Measurements from ENCODE around the gene STPG3.
"Not testable (repeated sequence)": the region's sequence is repeated elsewhere in the genome, so short reads cannot be mapped to it uniquely, and the experiment has no call there.

The STPG3 gene

DNA sequence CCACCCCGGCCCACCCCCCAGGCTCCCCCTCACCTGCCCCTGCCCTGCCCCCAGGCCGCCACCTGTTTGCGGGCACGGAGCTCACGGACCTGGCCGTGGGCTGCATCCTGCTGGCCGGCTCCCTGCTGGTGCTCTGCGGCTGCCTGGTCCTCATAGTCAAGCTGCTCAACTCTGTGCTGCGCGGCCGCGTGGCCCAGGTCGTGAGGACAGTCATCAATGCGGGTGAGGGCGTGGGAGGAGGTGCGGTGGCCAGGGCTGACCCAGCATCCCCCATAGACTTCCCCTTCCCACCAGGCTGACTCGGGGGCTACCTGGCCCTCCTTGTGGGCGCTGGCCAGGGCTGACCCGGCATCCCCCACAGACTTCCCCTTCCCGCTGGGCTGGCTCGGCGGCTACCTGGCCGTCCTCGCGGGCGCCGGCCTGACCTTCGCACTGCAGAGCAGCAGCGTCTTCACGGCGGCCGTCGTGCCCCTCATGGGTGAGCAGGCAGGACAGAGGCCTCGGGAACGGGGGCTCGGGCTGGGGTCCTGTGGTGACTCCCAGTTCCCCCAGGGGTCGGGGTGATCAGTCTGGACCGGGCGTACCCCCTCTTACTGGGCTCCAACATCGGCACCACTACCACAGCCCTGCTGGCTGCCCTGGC is 16.9 kb upstream of the STPG3 start:
- no peak for DNase-seq

DNA sequence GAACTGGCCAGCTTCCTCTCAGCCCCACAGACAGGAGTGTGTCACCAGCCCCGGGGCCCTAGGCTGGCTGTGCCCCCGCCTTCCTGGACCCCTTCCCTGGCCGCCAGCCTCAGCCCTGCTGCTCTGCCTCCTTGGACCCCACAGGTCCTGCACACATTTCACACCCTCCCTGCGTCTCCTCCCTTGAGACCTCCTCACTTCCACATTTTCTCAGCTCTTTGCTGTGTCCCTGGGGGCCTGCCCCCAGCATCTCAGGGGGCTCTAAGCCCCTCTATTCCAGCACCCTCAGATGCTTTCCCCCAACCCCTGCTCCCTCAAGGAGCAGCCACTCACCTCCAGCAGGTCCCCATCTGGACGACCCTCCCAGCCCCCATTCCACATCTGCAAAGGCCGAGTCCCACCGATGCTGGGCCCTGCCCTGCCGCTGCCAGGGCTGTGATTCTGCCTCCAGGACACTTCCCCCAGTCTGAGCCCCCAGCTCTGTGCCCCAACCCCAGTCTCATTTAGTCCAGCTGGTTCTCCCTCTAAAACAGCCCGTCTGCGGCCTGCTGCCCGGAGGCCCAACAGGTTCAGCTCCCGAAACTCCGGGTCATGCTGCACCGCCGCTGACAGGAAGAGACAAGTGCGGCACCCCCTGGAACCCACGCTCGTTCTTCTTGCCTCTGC is 16.2 kb upstream of the STPG3 start:
- DNase-seq: no peak

GRCh38 chr9:137235424-137236237 is 15.5 kb upstream of the STPG3 start:
- DNase-seq: no peak

DNA sequence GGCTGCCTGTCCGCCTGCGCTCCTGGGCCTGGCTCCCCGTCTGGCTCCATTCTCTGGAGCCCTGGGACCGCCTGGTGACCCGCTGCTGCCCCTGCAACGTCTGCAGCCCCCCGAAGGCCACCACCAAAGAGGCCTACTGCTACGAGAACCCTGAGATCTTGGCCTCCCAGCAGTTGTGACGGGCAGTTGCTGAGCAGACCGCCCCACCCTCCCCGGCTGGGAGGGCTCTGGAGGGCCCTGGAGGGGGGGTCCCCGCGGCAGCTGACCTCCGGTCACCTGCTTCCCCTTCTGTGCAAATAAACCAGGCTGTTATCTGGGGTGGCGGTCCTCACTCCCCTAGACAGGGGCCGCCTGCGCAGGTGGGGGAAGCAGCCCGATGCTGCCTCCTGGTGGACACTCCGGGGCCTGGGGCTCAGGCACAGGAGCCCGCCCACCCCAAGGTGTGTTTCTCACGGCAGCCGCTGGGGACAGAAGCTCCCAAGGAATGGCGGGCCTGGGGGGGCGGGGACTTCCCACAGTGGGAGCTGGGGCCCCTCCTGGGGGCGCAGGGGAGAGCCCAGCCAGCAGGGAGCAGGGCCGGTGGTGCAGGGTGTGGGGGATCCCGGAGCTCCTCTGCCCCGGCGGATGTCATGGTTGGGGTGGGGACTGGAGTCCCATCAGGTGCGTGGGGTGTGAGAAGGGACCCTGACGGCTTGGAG is 14.7 kb upstream of the STPG3 start:
- peak; percentile 35 for DNase-seq

DNA sequence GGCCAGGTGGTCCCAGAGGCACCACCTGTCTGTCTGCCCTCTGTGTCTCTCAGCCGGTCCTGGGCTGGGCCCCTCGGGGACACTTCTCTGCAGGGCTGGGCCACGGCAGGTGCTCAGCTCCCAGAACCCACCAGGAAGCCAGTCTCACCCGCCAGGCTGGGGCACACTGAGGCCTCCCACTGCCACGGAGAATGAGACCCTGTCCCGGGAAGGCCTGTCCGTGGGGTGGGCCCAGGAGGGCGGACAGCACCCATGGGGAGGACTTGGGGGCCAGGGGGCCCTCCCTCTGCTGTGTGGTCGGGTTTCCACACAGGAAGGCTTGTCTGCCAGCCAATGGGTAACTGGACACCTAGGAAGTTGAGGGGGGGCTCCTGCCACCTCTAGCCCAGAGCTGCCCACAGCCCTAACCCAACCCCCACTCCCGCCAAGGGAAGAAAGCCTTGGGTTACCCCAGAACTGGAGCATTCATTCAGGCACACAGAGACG is 14.1 kb upstream of the STPG3 start:
- DNase-seq: peak; percentile 67

DNA sequence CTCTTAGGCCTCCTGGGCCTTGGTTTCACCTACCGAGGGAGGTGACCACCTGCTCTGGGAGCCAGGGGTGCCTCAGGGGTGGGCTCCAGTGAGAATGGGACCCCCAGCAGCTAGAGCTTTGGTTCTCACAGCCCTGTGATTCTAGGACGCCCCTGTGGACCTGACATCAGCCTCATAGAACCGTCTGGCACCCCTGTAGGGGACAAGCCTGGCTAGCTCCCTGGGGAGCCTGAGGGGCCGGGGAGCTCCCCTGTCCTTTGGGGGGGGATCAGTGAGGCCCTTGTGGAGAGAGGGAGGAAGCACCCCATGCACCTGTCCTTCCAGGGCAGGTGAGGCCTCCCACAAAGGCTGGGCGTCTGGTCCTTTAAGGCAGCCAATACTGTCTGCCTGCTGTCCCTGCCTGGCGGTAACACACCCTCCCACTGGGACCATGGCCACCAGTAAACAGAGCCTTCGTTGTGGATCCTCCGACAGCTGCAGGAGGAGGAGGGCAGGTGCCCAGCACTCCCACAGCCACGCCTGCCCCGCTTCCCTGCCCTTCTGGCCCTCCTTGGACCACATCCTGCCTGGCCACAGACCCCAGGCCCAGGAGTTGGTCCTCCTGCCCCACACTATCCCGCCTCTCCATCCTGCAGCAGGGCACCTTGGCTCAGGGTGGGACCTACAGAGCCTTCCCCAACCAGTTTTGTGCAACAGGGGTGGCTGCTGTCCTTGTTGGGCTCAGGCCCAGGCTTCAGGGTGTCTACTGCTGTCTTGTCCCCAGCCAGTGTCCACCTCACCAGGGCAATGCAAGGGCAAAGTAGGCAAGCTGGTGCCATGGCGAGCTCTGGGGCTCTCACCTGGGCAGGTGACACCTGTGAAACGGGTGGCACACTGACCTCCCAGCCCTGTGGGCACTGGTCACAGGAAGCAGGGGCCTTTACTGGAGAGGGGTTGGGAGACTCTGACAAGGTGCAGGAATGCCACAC is 13.0 kb upstream of the STPG3 start:
- DNase-seq: no peak

- DNase-seq: not testable (repeated sequence)
These were observed 11.4 kb upstream of the STPG3 start for GRCh38 chr9:137239541-137240200.

- DNase-seq: peak; percentile 58
These were observed 10.7 kb upstream of the STPG3 start for GRCh38 chr9:137240318-137240840.

- peak; percentile 99 for DNase-seq
These were observed 10.1 kb upstream of the STPG3 start, which contains the start of gene TUBB4B for GRCh38 chr9:137240841-137241489. Gene TUBB4B (plus strand): TSS chr9:137241287. CDS start chr9:137241361, 74 bp downstream.

DNA sequence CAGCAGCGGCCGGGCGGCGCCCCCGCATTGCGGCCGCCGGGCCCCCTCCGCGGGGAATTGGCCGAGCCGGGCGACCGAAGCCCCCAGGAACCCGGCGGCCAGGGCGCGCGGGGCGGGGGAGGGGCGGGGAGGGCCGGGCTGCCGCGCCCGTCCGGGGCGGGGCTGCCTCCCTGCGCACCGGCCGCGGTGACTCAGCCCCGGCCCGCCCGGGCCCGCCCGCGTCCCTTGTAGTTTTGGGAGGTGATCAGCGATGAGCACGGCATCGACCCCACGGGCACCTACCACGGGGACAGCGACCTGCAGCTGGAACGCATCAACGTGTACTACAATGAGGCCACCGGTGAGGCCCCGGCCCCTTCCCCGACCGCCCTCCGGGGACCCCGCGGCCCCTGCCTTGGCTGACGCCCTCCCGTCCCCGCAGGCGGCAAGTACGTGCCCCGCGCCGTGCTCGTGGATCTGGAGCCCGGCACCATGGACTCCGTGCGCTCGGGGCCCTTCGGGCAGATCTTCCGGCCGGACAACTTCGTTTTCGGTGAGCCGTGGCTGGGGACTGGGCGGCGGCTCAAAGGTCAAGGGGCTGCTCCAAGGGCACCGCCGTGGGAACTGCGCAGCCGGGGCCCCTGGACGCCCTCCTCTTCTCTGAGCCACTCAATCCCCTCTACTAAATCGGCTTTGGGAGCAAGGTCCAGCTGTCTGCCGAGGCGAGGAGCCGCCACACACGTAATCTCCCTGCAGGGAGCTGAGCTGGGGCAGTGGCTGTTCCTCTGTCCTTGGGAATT is 9.4 kb upstream of the STPG3 start:
- DNase-seq: no peak

DNA sequence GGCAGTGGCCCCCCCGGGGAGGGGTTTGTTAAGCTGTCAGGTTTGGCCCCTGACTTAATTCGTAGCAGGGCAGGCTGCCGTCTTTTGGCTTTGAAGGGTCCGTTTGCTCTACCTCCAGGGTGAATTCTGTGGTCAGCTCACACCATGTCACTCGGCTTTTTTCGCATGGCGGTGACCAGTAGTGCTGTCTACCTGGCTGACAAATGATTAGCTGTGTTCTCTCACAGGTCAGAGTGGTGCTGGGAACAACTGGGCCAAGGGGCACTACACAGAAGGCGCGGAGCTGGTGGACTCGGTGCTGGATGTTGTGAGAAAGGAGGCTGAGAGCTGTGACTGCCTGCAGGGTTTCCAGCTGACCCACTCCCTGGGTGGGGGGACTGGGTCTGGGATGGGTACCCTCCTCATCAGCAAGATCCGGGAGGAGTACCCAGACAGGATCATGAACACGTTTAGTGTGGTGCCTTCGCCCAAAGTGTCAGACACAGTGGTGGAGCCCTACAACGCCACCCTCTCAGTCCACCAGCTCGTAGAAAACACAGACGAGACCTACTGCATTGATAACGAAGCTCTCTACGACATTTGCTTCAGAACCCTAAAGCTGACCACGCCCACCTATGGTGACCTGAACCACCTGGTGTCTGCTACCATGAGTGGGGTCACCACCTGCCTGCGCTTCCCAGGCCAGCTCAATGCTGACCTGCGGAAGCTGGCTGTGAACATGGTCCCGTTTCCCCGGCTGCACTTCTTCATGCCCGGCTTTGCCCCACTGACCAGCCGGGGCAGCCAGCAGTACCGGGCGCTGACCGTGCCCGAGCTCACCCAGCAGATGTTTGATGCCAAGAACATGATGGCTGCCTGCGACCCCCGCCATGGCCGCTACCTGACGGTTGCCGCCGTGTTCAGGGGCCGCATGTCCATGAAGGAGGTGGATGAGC is 8.6 kb upstream of the STPG3 start:
- no peak for DNase-seq

DNA sequence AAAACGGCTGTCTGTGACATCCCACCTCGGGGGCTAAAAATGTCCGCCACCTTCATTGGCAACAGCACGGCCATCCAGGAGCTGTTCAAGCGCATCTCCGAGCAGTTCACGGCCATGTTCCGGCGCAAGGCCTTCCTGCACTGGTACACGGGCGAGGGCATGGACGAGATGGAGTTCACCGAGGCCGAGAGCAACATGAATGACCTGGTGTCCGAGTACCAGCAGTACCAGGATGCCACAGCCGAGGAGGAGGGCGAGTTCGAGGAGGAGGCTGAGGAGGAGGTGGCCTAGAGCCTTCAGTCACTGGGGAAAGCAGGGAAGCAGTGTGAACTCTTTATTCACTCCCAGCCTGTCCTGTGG is 7.8 kb upstream of the STPG3 start:
- DNase-seq: not testable (repeated sequence)

GRCh38 chr9:137243626-137244485 is 7.2 kb upstream of the STPG3 start:
- DNase-seq: no peak

DNA sequence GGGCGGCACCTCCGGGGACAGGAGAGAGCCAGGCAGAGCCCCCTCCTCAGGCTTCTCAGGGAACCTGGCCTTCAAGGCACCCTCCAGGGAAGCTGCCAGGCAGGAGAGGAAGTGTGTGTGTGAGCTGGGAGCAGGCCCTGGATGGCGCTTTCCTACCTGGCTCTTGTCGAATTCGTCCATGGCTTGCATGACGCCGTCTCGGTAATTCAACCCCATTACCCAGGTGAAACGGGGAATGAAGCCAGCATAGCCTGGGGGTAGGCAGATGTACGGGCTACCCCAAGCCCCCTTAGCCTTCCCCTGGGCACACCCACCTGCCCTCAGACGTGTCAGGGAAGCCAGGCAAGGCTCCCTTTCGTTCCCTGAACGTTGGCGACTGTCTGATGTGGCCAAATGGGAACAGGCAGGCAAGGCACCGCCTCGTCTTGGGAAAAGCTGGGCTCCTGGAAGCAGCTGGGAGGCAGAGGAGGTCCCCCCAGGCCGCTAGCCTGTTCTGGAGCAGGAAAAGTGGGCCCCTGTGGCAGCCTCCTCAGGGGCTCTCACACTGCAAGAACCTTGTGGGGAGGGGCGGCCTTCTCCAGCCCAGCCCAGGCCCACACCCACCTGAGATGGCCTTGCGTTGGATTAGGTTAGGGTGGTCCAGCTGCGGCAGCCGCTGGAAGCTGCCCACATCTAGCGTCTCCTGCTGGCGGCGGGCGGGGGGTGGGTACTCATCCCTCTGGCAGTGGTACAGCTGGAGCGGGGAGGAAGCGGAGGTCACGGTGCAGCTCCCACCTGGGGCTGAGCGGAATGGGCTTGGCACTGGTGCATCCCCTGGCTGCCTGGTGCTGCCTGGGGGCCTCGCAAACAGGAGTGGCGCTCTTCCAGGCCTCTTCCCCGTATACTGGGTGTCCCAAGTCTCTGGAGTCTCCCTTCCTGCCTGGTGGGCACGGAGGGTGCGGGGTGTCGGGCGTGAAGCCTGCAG is 6.3 kb upstream of the STPG3 start:
- no peak for DNase-seq

DNA sequence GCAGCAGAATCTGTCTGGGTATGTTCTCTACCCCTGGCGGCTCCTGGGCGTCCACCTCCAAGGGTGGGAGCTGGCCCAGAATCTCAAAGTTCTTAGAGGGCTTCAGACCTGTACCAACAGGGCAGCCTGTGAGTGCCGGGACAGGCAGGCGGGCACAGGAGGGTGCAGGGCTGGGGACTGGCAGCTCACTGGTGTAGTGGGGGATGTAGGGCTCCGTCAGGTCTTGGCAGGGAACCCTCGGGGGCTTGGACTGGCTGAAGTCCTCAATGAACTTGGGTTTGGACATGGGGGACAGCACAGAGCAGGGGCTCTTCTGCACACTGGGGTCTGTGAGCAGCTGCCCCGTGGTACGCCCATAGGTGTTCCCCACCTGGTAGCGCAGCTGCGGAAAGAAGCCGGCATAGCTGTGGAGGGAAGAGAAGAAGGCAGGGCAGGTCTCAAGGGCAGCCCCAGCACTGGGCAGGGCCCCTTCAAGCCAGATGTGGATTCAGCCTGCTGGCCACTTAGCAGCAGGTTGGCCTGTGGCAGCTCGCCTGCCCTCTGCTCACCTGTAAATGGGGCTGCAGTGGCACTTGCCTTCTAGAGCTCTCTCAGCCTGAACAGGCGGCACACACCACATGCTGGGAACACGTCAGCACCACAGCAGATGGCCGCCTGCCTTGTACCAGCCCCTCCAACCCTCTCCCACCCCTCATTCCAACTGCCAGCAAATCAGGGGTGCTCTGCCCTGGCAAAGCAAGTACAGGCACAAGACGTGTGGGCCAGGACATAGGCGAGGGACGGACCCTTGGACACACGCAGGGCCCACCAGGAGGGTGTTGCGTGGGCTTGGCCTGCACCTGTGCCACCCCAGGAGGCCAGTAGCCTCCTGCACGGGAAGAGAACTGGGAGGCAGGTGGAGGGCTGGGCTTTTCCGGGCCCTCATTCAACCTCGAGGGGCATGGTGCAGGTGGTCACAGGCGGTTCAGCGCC is 5.3 kb upstream of the STPG3 start:
- DNase-seq: no peak

Measured in GF-D8 (cell line).